ENCODE measurements around the gene MOG.

MOG gene

DNA sequence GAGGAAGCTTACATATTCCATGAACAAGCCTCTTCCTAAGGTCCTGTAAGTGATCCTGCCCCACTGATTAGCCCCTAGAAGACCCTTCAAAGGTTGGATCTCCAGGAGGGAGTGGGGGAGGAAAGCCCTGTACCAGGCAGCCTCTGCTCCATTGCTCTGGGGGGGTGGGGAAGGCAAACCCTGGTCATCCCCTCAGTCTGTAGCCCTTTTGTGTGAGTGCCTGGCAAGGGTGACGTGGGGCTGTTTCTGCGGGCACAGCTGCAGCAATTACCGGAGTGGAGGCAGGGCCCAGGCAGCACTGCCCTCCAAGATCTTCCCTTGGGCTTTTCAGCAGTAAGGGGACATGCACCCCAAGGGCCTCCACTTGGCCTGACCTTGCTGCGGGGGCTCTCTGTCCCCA is at the start of gene MOG:
Gene MOG (plus strand): TSS at position 295 of the 400 bp plus-strand sequence. CDS start 118 bp downstream, outside the sequence.
- no peak for DNase-seq

DNA sequence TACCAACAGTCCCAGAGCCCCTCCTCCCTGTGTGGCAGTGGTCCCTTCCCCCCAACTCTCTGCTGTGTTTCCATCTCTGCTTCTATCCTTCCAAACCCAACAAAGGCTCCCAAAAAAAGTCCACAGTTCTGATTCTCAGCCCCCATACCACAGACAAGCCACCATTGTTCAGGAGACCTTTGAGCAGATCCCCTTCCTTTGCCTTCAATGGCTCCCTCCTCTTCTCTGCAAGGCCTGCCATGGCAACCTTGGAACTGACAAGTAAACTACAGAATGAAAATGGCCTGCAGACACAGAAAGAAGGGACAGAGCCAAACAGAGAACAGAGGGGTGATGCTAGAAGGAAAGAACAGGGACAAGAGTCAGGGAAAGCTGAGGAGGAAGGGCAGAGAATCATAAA is 48.8 kb upstream of the MOG start:
- no peak for DNase-seq

DNA sequence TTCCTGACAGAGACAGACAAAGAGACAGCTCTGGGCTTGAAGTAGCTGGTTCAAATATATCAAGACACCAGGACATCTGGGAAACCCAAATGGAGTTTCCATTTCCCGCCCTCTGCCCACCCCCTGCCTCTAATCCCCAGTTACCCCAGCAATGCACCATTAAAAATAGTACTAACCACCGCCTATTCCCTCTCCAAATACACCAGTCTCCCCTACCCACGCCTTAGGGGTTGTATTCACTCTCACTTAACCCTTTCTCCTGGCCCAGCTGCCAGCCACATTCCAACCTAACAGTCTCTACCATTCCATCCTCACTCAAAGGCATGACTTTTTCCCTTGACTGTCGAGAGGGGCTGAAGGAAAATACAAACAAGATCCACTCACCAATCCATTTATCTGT is 46.4 kb upstream of the MOG start:
- DNase-seq = no peak

DNA sequence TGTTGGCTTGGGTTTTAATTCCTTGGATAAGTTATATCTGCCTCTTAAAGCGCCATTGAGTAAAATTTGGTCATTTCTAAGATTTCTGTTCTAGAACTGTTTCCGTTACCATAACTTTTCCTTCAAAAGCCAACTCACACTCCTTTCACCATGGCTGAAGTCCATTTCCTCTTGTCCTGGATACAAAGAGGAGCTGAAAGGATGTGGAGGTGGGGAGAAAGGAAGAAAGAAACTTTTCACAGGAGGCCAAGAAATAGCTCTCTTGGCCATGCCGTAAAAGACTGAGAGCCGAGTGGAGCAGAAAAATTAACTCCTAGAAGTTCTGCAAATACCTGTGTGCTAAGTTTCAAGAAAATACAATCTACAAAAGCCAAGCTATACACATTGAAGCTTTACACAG is 45.5 kb upstream of the MOG start:
- DNase-seq = no peak

DNA sequence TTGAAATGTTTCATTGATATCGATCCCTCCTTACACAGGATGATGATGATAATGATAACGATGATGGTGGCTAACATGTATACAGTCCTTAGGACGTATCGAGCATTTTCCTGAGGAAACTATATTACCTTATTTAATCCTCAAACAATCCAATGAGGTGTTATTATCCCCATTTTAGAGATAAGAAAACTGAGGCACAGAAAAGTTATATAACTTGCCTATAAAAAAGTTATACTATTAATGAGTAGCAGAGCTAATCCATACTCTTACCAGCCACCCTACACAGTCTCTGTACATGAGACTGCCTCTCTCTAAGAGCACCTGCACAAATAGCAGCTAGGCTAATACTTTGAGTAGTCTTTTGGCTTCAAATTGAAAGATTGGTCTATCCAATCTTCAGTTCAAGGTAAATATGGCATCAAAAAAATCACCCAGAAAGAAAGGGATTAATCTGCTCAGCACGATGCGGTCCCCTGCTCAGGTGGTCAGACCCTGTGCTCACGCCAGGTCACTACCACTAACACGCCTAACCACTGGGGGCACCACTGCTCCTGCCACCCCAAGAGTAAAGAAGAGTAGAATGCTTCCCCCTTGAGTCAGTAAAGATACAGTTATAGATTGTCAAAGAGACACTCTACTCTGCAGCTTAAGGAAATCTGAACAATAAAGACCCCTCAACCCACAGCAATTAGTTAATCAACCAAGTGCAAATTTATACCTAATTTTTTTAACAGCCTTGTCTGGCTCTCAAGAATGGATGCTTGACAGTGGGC is 38.9 kb upstream of the MOG start:
- DNase-seq = no peak

DNA sequence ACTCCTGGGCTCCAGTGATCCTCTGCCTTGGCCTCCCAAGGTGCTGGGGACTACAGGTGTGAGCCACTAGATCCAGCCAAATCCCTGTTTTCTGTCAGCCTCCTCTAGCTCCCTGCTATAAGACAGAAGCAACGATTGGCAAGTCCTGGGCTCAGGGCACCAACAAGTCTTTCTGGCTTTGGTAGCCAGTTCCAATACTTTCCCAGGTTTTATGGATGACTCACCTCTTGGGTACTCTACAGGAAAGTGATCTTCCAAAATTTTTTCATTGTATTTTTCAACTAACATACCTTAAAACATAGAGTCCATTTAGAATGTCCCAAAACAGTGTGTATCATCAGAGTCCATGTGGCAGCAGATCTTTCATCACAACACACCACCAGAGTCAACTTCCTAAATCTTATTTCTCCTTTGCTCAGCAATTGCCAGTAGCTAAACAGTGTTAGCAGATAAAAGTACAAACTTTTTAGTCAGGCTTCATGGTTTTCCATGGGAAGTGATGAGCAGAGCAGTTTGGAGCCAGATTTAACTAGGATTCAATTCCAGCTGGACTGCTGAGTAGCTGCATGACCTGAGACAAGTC is 37.2 kb upstream of the MOG start:
- no peak for DNase-seq

DNA sequence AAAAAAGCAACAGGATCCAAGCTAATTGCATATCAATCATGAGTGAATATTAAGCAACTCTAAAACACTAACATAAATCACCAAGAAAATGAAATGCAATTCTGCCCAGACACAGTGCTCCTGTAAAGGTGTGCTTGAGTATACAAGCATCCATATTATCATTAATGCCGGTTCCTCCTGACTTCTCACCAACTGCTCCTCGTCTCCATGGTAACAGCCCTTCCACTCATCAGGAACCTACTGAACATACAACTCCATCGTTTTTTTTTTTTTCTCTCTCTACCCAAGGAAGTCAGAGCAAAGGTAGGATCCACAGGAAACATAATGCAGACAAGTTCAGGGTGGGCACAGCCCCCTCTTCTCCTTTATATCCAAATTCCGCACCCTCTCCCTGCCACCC is 36.3 kb upstream of the MOG start:
- DNase-seq = no peak

DNA sequence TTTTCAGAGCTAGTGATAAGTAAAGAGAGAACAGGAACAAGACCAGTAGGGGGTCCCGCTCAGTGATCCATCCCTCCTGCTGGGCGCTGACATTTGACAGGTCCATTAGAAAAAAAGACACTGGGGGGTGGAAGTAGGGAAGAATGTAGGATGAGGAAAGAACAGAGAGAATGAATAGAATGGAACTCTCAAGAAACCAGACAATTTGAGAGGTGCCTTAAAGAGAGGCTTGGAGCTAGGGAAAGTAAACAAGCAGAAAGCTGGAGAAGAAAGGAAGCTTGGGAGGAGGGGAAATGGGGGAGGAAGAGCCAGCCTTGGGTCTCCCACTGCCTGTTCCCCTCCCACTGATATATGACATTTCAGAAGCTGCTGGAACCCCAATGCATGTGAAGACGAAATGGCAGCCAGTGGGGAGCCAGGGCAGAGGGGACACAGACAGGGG is 32.4 kb upstream of the MOG start:
- no peak for DNase-seq

DNA sequence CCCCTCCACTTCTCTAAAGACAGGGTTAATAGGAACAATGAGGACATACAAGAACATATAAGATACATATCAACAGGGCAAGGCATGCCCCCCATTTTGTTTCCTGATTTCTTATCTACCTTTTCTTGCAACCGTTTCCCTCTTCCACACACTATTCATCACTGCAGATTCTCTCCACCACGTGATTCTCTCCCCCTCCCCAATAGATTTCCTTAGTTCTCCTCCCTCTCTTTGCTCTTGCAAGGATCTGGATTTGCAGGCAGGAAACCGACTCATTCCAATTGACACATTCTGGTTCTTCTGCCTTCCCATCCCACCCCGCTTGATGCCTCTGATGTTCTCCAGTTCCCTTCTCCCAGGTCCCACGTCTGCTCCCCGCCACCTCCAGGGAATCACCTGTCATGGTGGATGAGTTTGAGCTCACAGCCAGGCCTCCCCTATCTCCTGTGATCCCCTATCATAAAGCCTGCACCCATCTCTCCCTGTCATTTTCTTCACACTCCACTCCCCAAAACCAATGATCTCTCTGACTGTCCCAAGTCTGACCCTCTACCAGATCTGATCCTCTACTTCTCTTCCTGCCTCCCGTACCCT is 31.5 kb upstream of the MOG start:
- no peak for DNase-seq

DNA sequence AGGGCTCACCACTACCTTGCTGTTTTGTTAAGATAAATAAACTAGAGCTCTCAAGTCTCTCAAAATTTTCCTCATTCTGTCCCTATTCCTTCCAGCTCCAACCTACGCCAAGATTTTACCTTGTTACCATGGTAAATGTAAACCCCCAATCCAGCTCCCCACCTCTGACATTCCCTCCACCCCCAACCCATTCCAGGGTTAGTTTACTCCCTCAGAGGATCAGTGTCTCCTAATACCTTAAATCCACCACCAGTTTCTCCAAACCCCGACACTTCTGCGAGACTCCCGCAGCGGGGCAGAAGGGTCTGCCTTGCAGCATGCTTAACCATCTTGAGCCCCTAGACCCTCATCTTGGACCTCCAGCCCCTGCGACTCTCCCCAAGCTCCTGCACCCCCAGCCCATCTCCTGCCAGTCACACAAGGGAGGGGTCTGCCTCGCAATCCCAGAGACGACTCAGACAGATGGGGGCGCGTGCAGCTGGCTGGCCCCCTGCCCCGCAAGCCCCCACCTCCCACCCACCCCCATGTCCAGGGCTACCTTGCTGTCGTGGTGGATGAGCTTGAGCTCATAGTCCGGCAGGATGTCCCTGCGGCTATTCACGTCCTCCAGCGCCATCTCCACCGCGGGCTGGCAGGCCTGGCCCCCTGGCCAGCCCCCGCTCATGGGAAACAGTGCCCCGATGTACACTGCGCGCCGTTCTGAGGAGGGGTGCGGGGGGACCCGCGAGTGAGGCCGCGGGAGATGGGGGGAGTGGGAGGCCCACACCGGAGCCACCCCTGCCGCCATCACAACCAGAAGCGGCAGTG is 29.7 kb upstream of the MOG start:
- DNase-seq = no peak

DNA sequence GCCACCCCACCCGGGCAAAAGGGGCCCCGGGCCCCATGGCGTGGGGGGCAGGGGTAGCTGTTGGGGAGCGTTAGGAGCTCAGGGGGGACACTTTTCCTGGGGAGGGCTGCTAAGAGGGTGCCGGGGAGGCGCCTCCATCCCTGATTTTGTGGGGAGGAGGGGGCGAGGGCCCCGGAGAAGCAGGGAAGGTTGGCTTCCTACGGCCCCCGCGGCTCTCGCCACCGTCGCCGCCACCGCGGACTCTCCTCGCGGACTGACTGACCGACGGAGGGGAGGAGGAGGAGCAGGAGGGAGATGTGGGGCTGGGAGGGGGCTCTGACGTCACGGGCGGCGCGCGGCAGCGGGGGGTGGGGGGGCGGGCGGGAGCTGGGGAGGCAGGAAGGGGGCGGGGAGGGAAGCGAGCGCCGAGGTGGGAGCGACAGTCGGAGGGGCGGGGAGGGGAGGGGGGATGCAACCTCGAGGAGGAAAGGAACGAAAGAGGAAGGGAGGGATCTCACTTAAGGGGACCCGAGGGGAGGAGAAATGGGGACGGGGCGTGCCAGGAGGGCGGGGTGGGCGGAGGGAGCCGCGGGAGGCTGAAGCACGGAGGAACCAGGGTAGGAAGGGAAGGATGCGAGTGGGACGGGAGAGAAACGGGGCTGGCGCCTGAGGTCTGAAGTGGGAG is 29.0 kb upstream of the MOG start:
- peak; percentile 31 for DNase-seq

DNA sequence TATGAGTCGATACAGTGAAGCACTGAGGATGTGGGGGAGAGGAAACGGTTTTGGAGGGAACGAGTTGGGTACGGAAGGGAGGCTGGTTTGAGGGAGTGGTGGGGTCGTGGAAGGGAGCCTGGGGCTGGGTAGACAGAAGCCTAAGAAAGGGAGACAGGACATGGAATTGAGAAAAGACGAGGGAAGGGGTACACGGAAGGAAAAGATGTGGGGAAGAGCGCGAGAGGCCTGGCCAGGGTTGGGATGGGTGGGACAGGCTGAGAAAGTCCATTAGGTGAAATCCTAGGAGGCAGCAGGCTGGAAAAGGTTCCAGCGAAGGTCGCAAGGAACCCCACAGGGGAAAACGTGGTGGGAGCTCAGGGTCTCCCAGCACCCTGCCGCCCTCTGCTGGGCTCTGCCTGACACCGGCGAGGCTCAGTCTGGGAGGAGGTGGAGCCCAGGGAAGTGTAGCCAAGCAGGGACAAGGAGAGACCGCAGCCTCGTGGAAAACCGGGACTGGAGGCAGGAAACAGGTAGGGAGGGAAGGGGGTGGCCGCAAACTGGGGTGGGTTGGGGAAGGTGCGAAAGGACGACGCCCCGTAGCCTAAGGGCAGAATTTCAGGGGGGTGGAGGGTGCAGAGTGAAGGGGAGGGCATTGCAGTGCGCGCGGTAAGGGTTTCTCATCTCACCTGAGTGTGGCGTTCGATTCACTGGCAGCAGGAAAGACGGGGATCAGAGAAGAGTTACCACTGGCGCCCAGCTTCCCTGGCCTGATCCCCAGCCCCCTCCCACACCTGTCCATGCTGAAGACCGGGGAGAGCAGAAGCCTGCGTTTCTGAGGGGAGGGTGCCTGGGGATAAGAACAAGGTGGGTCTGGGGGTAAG is 28.2 kb upstream of the MOG start:
- peak; percentile 49 for DNase-seq

DNA sequence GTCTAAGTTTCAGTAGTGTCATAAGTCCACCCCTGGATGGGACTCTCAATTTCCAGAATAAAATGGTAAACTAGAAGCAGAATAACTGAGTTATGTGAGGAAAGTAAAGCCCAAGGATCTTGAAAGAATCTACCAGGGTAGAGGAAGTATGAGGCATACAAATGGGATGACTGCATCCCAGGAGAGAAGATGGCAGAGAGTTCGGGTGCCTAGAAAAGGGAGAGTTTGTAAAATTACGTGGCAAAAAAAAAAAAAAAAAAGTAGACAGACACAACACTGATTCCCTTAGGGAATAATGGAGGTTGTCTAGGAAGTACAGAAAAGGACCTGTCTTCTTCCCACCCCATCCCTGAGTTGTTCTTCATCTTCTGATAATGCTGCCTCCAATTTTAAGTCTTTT is 27.3 kb upstream of the MOG start:
- DNase-seq = no peak

DNA sequence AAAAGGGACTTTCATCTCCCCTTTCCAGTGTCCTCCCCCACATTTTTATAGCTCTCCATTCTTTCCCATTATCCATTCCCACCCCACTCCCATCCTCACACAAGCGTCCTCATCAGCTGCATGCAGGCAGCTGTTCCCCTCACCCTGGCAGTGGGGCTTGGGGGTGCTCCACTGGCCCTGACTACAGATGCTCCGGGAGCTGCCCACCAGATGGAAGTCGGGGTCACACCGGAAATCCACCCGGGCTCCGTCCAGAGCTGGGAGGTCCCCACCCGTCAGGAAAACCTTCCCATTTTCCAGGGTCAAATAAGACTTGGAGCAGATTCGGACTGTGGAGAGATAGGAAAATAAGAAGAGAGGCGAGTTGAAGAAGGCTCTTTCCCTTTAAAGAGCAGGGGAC is 26.6 kb upstream of the MOG start:
- no peak for DNase-seq

DNA sequence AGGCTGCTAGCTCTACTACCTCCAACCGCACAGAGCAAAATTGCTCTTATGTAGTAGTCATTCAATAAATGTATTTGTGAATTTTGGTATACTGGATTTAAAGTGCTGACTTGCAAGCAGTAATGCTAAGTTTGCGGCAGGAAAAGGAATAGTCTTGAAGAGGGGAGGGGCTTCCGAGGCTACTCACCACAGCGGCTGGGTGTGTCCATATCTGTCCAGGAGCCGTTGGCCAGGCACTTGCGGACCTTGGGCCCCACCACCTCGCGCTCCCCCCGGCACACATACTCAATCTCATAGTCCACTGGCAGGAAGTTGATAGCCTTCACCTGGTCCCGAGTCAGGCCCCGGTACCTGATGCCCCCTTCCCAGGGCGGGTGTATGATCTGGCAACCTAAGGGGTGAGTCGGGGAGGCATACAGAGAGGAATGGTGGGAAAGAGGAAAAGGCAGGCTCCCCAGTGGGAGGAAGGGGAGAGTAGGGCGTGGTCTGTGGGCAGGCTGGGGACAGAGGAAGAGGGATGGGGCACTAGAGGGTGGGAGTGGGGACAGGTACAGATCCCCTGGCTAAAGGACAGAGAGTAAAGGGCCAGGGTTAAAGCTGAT is 25.6 kb upstream of the MOG start:
- DNase-seq = no peak

DNA sequence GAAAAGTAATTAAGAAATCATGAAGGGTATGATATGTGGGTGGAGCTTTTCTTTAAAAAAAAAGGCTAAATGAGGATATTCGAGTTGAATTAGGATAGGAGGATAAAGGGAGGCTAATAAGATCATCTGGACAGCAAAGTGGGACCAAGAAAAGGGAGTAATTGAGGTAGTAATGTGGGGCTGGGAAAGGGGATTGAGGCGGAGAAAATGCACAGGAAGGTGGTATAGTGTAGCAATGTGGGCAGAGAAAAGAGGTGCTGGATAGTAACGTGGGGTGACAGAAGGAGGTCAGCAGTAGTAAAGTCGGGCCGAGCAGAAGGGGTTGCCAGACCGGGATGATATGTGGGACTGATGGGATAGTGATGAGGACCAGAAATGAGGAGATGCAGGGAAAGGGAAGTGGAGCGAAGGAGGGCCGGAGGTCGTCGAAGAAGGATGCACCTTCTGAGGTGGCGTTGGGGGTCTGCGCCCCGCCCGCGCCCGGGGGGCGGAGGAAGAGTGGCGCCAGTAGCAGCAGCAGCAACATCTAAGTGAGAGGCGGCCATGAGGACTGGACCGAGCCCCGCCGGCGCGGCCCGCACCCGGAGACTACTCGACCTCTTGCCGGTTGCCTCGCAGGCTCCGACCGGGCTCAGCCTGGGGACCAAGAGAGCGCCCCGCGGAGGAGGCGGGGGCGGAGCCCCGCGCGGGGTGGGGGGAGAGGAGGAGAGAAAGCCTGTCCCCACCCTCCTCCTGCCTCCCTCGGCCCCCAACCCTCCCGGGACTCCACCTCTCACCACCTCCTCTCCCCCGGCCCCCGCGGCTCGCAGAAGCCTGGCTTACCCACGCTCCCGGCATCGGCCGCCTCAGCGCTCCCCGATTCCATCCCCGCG is 24.8 kb upstream of the MOG start:
- peak; percentile 31 for DNase-seq

DNA sequence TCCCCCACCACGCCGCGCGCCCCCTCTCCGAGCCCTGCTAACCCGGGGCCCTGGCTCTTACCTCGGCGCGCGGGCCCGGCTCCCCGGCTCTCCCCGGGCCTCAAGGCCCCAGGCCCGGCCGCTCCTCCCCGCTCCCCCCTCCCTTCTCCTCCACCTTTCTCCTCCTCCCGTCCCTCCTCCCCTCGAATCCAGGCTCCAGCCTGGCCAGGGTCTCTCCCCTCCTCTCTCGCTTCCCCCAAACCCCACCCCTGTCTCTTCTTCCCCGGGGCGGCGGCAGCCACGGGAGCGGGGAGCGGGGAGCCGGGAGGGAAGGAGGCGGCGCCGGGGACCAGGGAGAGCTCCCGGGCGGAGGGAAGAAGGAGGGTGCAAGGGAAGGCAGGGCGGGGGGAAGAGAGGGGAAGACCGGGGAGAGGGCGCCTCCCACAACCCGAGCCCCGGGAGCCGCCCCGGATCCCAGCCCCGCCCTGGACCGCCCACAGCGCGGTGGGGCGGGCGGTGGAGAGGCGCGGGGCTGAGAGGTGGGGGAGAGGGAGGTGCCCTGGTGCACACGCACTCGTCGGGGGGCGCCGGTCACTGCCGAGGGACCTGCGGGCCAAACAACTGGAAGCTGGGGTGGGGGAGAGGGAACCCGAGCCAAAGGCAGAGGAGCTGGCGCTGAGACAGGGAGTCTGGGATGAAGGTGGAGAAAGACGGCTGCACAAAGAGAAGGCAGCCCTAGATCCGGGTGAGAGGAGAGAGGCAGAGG is 23.9 kb upstream of the MOG start, which contains the start of gene GABBR1:
Gene GABBR1 (minus strand): TSS at position 395 of the 745 bp plus-strand sequence. CDS start 798 bp downstream, outside the sequence.
- DNase-seq = peak; percentile 65

DNA sequence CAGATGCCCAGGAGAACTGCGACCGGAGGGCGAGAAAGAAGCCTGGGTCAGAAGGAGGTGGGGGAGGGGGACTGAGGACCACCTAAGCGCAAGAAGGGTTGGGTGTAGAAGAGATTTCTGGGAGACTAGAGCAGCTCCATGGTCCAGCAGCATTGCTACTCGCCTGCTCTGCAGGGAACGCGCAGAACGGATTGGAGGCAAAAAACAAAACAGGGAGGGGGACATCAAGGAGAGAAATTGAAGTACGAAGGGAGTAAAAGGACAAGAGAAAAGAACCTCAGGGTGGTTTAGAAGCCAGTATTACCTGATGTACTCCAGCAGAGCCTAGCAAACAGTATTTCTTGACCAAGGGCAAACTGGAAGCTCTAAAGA is 23.4 kb upstream of the MOG start:
- DNase-seq = no peak

DNA sequence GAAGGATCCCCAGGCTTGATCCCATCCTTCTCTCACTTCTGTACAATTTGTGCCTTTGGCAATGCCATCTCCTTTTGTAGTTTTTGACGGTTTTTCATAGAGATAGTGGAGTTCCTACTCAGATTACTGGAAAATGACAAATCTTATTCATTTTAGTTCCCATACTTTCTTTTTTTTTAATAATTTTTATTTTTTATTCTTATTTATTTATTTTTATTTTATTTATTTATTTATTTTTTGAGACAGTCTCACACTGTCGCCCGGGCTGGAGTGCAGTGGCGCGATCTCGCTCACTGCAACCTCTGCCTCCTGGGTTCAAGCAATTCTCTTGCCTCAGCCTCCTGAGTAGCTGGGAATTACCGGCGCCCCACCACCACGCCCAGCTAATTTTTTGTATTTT is 19.6 kb upstream of the MOG start:
- DNase-seq = no peak

Measured in activated CD4-positive, alpha-beta T cell treated with anti-CD3 and anti-CD28 coated beads, Interleukin-2, amount 50 U/mL, for 16 hours (primary cell).